Cardiac fibroblast (primary cell): ENCODE measurements around the gene CD79B.
A peak's percentile ranks its signal among the peaks of the same experiment; 100 is the strongest.
"Not testable (repeated sequence)": the region's sequence is repeated elsewhere in the genome, so short reads cannot be mapped to it uniquely, and the experiment has no call there.

Source experiments
- DNase-seq, 2 donors: peaks; one replicate each; pipeline versions ENCODE4 v3.0.0 to v3.0.0-alpha.2; 2010; ENCODE audit warnings: low read depth in 2 of 2
- H3K4me3 ChIP-seq, 2 donors: replicated peaks in 1 of 2; 1 replicate in 1 of 2; 2 replicates in 1 of 2; pipeline ENCODE4 v1.5.1; 2011; ENCODE audit warnings: low read depth in 2 of 2, low read length in 2 of 2, mild to moderate bottlenecking in 2 of 2, moderate library complexity in 1 of 2
- CTCF ChIP-seq: IDR thresholded peaks from one replicate; pipeline ENCODE4 v1.5.1; 2011; ENCODE audit warnings: low read depth, mild to moderate bottlenecking, low read length, inconsistent platforms

CD79B gene

GRCh38 chr17:63918305-63918704, 13.8 kb downstream of the CD79B start:
- DNase-seq: peak in 1 of 2 donors; percentile 13
- no peak overlapping the region for H3K4me3 ChIP-seq
- TF ChIP-seq CTCF: peak; percentile 6

GRCh38 chr17:63917646-63918045, 14.5 kb downstream of the CD79B start:
- DNase-seq: no peak
- H3K4me3 ChIP-seq: no peak overlapping the region
- TF ChIP-seq CTCF: no peak

- not testable (repeated sequence) for DNase-seq, H3K4me3 ChIP-seq
Measured at GRCh38 chr17:63917206-63917605, 14.9 kb downstream of the CD79B start.

- no peak overlapping the region for H3K4me3 ChIP-seq
- no peak for DNase-seq
- no peak for TF ChIP-seq CTCF
Measured at GRCh38 chr17:63916566-63917185, 15.5 kb downstream of the CD79B start.

- not testable (repeated sequence) for H3K4me3 ChIP-seq, DNase-seq
Measured at GRCh38 chr17:63915753-63916152, 16.4 kb downstream of the CD79B start.

GRCh38 chr17:63914471-63914870, 17.7 kb downstream of the CD79B start:
- TF ChIP-seq CTCF: no peak
- no peak overlapping the region for H3K4me3 ChIP-seq
- no peak for DNase-seq

GRCh38 chr17:63911657-63912100, 20.5 kb downstream of the CD79B start:
- peak; percentile 19 to 44 for DNase-seq

More at GRCh38 chr17:63911657-63912100, 20.5 kb downstream of the CD79B start:
- TF ChIP-seq CTCF: peak; percentile 66
- H3K4me3 ChIP-seq: no peak overlapping the region
